ENCODE results near the gene HAT1. TPM values are rescaled to one million over a fixed set of nuclear protein-coding genes. Genes with fewer than 3 reads are reported as not detected.

HAT1 gene
- total RNA-seq, 2 donors from 2014 or later: 5.6 to 21.5 TPM

DNA sequence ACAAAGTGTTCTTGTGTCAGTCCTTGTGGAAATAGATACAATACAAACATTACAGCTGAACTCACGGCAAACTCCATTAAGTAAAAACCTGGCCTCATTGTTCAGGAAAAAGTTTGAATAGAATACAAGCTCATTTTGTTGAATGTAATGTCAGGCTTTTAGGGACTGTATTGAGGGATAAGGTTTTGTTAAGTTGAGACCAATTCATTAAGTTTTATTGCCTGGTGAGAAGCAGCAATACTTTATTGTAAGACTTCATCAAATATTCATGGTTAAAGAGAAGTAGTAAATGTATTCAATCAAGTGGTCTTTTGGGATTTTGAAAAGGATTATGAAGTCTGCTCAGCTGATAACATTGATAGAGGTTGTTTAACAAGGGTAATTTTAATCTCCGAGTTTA is 42.0 kb downstream of the HAT1 start:
- peaks cover 0 to 8% of the 10 kb centered on the region in 2 donors for H3K36me3 ChIP-seq (replicated peaks in 1 of 2; ENCODE audit: insufficient read depth in 1 of 2, low read depth in 2 of 2)
- H3K9me3 ChIP-seq: no peaks in the 10 kb centered on the region
- no peak overlapping the region for H3K27ac ChIP-seq
- H3K27me3 ChIP-seq: no peaks in the 10 kb centered on the region
- DNase-seq (no peak), ATAC-seq (no peak)
- no peaks in the 10 kb centered on the region for H3K4me1 ChIP-seq
- H3K4me3 ChIP-seq: no peak overlapping the region
- intact Hi-C loops (cut with DNase I): no loop called here
- no peak for TF ChIP-seq POLR2A (IDR thresholded peaks at IDR 0.05)
- TF ChIP-seq, protein P1, sequence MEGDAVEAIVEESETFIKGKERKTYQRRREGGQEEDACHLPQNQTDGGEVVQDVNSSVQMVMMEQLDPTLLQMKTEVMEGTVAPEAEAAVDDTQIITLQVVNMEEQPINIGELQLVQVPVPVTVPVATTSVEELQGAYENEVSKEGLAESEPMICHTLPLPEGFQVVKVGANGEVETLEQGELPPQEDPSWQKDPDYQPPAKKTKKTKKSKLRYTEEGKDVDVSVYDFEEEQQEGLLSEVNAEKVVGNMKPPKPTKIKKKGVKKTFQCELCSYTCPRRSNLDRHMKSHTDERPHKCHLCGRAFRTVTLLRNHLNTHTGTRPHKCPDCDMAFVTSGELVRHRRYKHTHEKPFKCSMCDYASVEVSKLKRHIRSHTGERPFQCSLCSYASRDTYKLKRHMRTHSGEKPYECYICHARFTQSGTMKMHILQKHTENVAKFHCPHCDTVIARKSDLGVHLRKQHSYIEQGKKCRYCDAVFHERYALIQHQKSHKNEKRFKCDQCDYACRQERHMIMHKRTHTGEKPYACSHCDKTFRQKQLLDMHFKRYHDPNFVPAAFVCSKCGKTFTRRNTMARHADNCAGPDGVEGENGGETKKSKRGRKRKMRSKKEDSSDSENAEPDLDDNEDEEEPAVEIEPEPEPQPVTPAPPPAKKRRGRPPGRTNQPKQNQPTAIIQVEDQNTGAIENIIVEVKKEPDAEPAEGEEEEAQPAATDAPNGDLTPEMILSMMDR (IDR thresholded peaks at IDR 0.05): no peak
- 82% methylated on average over 2 of the region's 2 CpGs for WGBS, 2 donors

DNA sequence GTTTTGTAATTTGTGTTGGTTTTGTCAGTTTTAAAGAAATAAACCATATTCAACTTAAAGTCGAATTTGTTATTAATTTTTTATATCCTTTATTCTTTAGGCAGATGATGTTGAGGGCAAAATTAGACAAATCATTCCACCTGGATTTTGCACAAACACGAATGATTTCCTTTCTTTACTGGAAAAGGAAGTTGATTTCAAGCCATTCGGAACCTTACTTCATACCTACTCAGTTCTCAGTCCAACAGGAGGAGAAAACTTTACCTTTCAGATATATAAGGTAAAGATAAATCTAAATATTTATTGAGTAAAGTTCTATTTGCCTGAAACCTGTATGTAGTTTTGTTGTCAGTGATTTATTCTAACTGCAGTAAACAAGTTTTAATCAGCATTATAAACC is 43.0 kb downstream of the HAT1 start:
- 75% methylated on average over 3 of the region's 3 CpGs for WGBS, 2 donors
- Histone ChIP-seq H3K36me3 (replicated peaks in 1 of 2; ENCODE audit: insufficient read depth in 1 of 2, low read depth in 2 of 2) (peaks cover 0 to 8% of the 10 kb centered on the region in 2 donors), H3K4me1 (no peaks in the 10 kb centered on the region), H3K9me3 (no peaks in the 10 kb centered on the region), H3K27ac (no peak overlapping the region), H3K4me3 (no peak overlapping the region), H3K27me3 (no peaks in the 10 kb centered on the region)
- intact Hi-C loops (cut with DNase I): no loop called here
- no peak for DNase-seq
- ATAC-seq: no peak
- TF ChIP-seq, protein P1 (IDR thresholded peaks at IDR 0.05): no peak
- no peak for TF ChIP-seq POLR2A (IDR thresholded peaks at IDR 0.05)

DNA sequence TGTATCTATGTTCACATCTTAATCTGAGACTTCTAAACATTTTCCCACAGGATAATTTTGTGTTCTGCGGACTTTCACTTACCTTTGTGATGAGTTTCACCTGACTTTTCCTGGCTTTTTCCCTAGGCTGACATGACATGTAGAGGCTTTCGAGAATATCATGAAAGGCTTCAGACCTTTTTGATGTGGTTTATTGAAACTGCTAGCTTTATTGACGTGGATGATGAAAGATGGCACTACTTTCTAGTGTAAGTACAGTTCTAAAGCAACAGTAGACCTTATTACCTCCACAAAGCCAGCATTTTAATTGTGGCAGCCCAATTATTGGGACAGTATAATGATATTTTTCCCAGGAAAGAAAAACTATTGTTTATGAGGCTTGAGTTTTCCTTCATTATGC is 43.4 kb downstream of the HAT1 start:
- ATAC-seq: no peak
- H3K27ac ChIP-seq: no peak overlapping the region
- peaks cover 0 to 8% of the 10 kb centered on the region in 2 donors for H3K36me3 ChIP-seq (replicated peaks in 1 of 2; ENCODE audit: insufficient read depth in 1 of 2, low read depth in 2 of 2)
- TF ChIP-seq, protein P1 (IDR thresholded peaks at IDR 0.05): no peak
- TF ChIP-seq POLR2A (IDR thresholded peaks at IDR 0.05): no peak
- H3K4me1 ChIP-seq: no peaks in the 10 kb centered on the region
- WGBS, 2 donors: 96% methylated on average over 3 of the region's 3 CpGs
- H3K4me3 ChIP-seq: no peak overlapping the region
- intact Hi-C loops (cut with DNase I): no loop called here
- no peaks in the 10 kb centered on the region for H3K9me3 ChIP-seq
- H3K27me3 ChIP-seq: no peaks in the 10 kb centered on the region
- no peak for DNase-seq

DNA sequence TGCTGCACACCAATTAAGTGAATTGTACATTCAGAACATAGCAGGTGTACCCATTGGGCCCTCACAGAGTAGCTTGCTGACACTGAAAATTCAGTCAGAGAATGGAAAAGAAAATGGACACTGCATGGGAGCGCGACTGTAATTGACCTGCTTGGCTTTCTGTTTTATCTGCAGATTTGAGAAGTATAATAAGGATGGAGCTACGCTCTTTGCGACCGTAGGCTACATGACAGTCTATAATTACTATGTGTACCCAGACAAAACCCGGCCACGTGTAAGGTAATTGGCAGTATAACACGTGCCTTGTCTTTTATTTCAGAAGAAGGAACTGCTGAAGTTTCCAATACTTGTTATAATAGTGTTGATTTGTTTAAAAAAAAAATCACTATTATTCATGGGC is 44.0 kb downstream of the HAT1 start:
- TF ChIP-seq, protein P1 (IDR thresholded peaks at IDR 0.05): no peak
- no peak for TF ChIP-seq POLR2A (IDR thresholded peaks at IDR 0.05)
- intact Hi-C loops (cut with DNase I): no loop called here

DNA sequence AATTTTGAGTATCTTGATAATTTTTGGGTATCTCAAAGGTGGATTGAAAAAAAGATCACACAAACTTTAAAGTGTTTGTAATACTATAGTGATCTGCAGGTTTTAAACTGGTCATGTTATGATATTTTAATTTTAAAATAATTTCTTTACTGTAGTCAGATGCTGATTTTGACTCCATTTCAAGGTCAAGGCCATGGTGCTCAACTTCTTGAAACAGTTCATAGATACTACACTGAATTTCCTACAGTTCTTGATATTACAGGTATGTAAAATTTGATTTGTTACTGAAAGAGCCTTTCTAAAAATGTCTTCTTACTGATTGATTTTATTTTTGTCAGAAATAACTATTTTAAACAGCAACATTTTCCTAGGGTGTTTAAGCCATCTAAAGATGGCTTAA is 44.4 kb downstream of the HAT1 start:
- Histone ChIP-seq H3K36me3 (replicated peaks in 1 of 2; ENCODE audit: insufficient read depth in 1 of 2, low read depth in 2 of 2) (peaks cover 0 to 8% of the 10 kb centered on the region in 2 donors), H3K27ac (no peak overlapping the region), H3K4me1 (no peaks in the 10 kb centered on the region), H3K4me3 (no peak overlapping the region), H3K9me3 (no peaks in the 10 kb centered on the region), H3K27me3 (no peaks in the 10 kb centered on the region)
- DNase-seq (no peak), ATAC-seq (no peak)
- TF ChIP-seq, protein P1 (IDR thresholded peaks at IDR 0.05): no peak
- TF ChIP-seq POLR2A (IDR thresholded peaks at IDR 0.05): no peak
- intact Hi-C loops (cut with DNase I): no loop called here

More for the DNA sequence above, 44.0 kb downstream of the HAT1 start:
- Histone ChIP-seq H3K4me1 (no peaks in the 10 kb centered on the region), H3K4me3 (no peak overlapping the region), H3K27ac (no peak overlapping the region), H3K9me3 (no peaks in the 10 kb centered on the region), H3K27me3 (no peaks in the 10 kb centered on the region), H3K36me3 (replicated peaks in 1 of 2; ENCODE audit: insufficient read depth in 1 of 2, low read depth in 2 of 2) (peaks cover 0 to 8% of the 10 kb centered on the region in 2 donors)
- no peak for DNase-seq
- ATAC-seq: no peak
- WGBS, 2 donors: 96 to 97% methylated on average over 8 of the region's 8 CpGs
